Astrocyte (in vitro differentiated cells and primary cell): ENCODE data around the gene ACAP3.

ENCODE experiments used
- CTCF ChIP-seq: IDR thresholded peaks from 2 replicates; pipeline ENCODE4 v1.5.1; 2011; ENCODE audit warnings: low read depth, mild to moderate bottlenecking, inconsistent platforms, low read length, moderate library complexity; ENCODE audit not compliant: insufficient read depth
- EZH2 ChIP-seq: IDR thresholded peaks from 2 replicates; pipeline ENCODE4 v1.6.1; 2012; ENCODE audit warnings: mild to moderate bottlenecking, low read length, inconsistent platforms; ENCODE audit not compliant: insufficient read depth

- TF ChIP-seq CTCF (no peak), EZH2 (no peak)
These were observed 48.2 kb downstream of the ACAP3 start for GRCh38 chr1:1259540-1259939.
